T-cell (primary cell): ENCODE results near the gene NDUFV3. TPM values are rescaled to one million over a fixed set of nuclear protein-coding genes. Genes with fewer than 3 reads are reported as not detected.
"Not testable (repeated sequence)": the region's sequence is repeated elsewhere in the genome, so short reads cannot be mapped to it uniquely, and the experiment has no call there.

Experiments used
- ATAC-seq, 4 experiments: fragments of 200-7000 bp in 3 of 4; fragments of 150-1000 bp in 1 of 4; cut with Tn5 transposase; replicated peaks in 1 of 4; 1 replicate in 3 of 4; 2 replicates in 1 of 4; pipeline ENCODE4 v1.10.0; 2021; ENCODE audit warnings: moderate library complexity in 3 of 4, mild to moderate bottlenecking in 2 of 4, moderate number of reproducible peaks in 1 of 4
- CTCF ChIA-PET, 2 donors: fragments of 300-600 bp; sonication (Branson Sonifier 250); formaldehyde crosslinking; loops; one replicate each; lab custom pipeline; 2022; ENCODE audit warnings: antibody characterized with exemption in 2 of 2; lab: Charles Lee
- POLR2A ChIA-PET, 2 donors: fragments of 300-600 bp; sonication (Branson Sonifier 250); formaldehyde crosslinking; loops; one replicate each; lab custom pipeline; 2022; ENCODE audit warnings: antibody characterized with exemption in 2 of 2; lab: Charles Lee
- DNase-seq, 35 experiments: peaks; one replicate each; pipeline versions ENCODE4 v3.0.0 to v3.0.0-alpha.2; 2013 to 2023
- H3K27ac ChIP-seq: one replicate; pipeline ENCODE4 v1.5.1; 2013; ENCODE audit warnings: low read length
- H3K27me3 ChIP-seq, 2 experiments: replicated peaks in 1 of 2; 1 replicate in 1 of 2; 2 replicates in 1 of 2; pipeline versions ENCODE4 v1.6.1 to v1.7.0; 2013; ENCODE audit warnings: low read length in 1 of 2, mixed read lengths in 1 of 2; ENCODE audit not compliant: control insufficient read depth in 2 of 2, insufficient read depth in 2 of 2; ENCODE audit errors: extremely low read depth in 1 of 2
- H3K36me3 ChIP-seq, 2 donors: 1 replicate in 1 of 2; 2 replicates in 1 of 2; pipeline versions ENCODE4 v1.6.1 to v1.7.0; 2013; ENCODE audit warnings: low read length in 1 of 2; ENCODE audit not compliant: control insufficient read depth in 2 of 2, insufficient read depth in 1 of 2; ENCODE audit errors: extremely low read depth in 1 of 2
- H3K4me1 ChIP-seq, 2 experiments: 1 replicate in 1 of 2; 2 replicates in 1 of 2; pipeline versions ENCODE4 v1.6.1 to v1.7.0; 2013; ENCODE audit warnings: low read length in 2 of 2, mixed read lengths in 1 of 2; ENCODE audit not compliant: insufficient read depth in 2 of 2, control insufficient read depth in 1 of 2; ENCODE audit errors: extremely low read depth in 1 of 2
- H3K4me3 ChIP-seq, 2 donors: 1 replicate in 1 of 2; 2 replicates in 1 of 2; pipeline versions ENCODE4 v1.5.1 to v1.7.0; 2013; ENCODE audit warnings: mild to moderate bottlenecking in 2 of 2, low read length in 1 of 2, moderate library complexity in 1 of 2; ENCODE audit not compliant: control insufficient read depth in 1 of 2; ENCODE audit errors: extremely low read depth in 1 of 2
- H3K9me3 ChIP-seq: 2 replicates; pipeline ENCODE4 v1.7.0; 2013
- H3K27ac Mint-ChIP-seq, 2 donors: one replicate each; pipeline ENCODE4 v1.8.0; 2020 to 2021; ENCODE audit warnings: mild to moderate bottlenecking in 2 of 2, mixed read lengths in 2 of 2
- H3K27me3 Mint-ChIP-seq, 2 donors: one replicate each; pipeline ENCODE4 v1.8.0; 2021 to 2022; ENCODE audit warnings: mixed read lengths in 2 of 2
- H3K36me3 Mint-ChIP-seq: one replicate; pipeline ENCODE4 v1.8.0; 2021; ENCODE audit warnings: mixed read lengths
- H3K4me1 Mint-ChIP-seq, 3 donors: one replicate each; pipeline ENCODE4 v1.8.0; 2020 to 2022; ENCODE audit warnings: mixed read lengths in 3 of 3, mild to moderate bottlenecking in 1 of 3
- H3K4me3 Mint-ChIP-seq, 3 donors: one replicate each; pipeline ENCODE4 v1.8.0; 2020 to 2022; ENCODE audit warnings: mild to moderate bottlenecking in 3 of 3, mixed read lengths in 3 of 3, moderate library complexity in 3 of 3
- H3K9me3 Mint-ChIP-seq, 3 donors: one replicate each; pipeline ENCODE4 v1.8.0; 2020 to 2022; ENCODE audit warnings: mixed read lengths in 3 of 3
- WGBS: methylation state at CpG from one replicate; pipeline ENCODE4 v1.1.5; 2013; ENCODE audit warnings: missing lambda C conversion rate; ENCODE audit not compliant: insufficient coverage; 5-methylcytosine and 5-hydroxymethylcytosine counted together
- total RNA-seq, 35 experiments: library from RNA in 6 of 35; stranded (reverse) in 6 of 35; fragments of 120-200 nt in 1 of 35; gene quantifications; one replicate each; pipeline versions ENCODE4 v1.2.1 to v1.2.4 and lab custom pipeline; 2013 to 2026

The NDUFV3 gene
- total RNA-seq, 5 donors from 2014 or later (not counting 1 experiment from before 2014, with no cell fraction given): 21.3 to 32.0 (median 28.5) TPM

DNA sequence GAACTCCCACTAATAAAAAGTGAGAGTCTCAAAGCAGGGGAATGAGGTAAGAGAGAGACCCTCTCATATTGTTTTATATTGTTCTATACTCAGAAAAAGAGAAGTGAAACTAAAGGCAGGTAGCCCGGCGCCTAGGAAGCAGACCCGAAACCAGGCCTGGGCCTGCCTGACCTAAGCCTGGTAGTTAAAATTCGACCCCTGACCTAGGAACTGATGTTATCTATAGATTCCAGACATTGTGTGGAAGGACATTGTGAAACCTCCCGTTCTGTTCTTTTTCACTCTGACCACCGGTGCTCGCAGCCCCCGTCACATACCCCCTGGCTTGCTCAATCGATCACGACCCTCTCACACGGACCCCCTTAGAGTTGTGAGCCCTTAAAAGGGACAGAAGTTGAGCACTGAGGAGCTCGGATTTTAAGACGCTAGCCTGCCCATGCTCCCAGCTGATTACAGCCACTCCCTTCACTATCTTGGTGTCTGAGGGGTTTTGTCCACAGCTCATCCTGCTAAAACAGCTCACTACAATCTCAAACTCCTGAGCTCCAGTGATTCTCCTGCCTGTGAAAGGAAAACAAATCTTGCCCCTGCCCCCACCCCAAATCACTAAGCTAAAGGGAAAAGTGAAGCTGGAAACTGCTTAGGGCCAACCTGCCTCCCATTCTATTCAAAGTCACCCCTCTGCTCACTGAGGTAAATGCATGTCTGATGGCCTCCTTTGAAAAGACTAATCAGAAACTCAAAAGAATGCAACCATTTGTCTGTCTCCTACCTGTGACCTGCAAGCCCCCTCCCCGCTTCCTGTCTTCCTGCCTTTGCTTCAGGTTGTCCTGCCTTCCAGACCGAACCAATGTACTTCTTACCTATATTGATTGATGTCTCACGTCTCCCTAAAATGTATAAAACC is 44.2 kb downstream of the NDUFV3 start:
- not testable (repeated sequence) for H3K36me3 Mint-ChIP-seq, H3K4me1 Mint-ChIP-seq

DNA sequence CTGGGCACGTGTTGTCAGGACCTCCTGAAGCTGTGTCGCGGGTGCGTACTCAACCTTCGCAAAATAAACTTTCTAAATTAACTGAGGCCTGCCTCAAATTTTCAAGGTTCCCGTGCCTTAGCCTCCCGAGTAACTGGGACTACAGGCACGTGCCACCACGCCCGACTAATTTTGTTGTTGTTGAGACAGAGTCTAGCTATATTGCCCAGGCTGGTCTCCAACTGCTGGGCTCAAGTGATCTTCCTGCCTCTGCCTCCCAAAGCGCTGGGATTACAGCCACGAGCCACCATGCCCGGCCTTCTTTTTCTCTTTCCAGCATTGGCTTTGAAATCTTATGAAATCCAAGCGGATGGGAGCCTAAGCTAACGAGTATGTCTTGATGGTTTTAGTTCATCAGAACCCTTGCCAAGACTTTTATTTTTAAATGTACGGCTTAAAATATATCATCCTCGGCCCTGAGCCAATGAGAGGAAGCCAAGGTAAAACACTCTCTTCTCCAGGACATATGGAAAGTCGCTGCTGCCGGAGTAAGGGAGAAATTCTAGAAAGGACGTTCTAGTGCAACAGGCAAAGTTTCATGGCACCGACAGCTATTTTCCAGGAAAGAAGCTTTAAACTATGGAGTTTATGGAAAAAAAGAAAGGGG is 45.0 kb downstream of the NDUFV3 start:
- no peaks in the 10 kb centered on the region for H3K9me3 Mint-ChIP-seq

More for the DNA sequence above, 44.2 kb downstream of the NDUFV3 start:
- H3K9me3 Mint-ChIP-seq, H3K27me3 Mint-ChIP-seq, H3K36me3 ChIP-seq, POLR2A ChIA-PET, H3K4me1 ChIP-seq, H3K27me3 ChIP-seq, H3K27ac ChIP-seq, H3K4me3 ChIP-seq, H3K27ac Mint-ChIP-seq, H3K4me3 Mint-ChIP-seq, ATAC-seq, DNase-seq, H3K9me3 ChIP-seq: not testable (repeated sequence)
- CTCF ChIA-PET: interaction anchor here in 1 of 2 donors (0.6 kb wide), 1 partner anchor 708 kb away, joined by 3 read pairs; no protein-coding TSS in a partner anchor
- WGBS: 40% methylated on average over 1 of the region's 16 CpGs

DNA sequence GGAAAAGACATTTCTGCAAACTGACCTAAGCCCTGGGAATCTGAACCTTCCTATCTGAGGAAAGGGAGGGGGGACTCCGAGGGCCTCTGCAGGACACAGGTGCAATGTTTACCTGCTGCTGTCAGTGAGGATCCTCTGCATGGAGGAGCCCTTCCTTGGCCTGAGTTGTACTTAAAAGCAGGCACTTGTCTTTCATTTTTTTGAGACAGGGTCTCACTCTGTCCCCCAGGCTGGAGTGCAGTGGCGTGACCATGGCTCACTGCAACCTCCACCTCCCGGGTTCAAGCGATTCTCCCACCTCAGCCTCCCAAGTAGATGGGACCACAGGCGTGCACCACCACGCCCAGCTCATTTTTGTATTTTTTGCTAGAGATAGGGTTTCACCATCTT is 45.5 kb downstream of the NDUFV3 start:
- ATAC-seq, CTCF ChIA-PET, H3K4me3 ChIP-seq, H3K27ac ChIP-seq, H3K27ac Mint-ChIP-seq, H3K36me3 ChIP-seq, H3K4me3 Mint-ChIP-seq, H3K27me3 ChIP-seq, H3K9me3 Mint-ChIP-seq, H3K27me3 Mint-ChIP-seq, H3K36me3 Mint-ChIP-seq, H3K4me1 Mint-ChIP-seq, H3K9me3 ChIP-seq, DNase-seq, POLR2A ChIA-PET, H3K4me1 ChIP-seq: not testable (repeated sequence)
- WGBS: 83% methylated on average over 1 of the region's 6 CpGs

More for the DNA sequence above, 45.0 kb downstream of the NDUFV3 start:
- no peak overlapping the region for H3K4me3 Mint-ChIP-seq
- H3K4me1 ChIP-seq: no peaks in the 10 kb centered on the region
- ATAC-seq (no peak), DNase-seq (no peak)
- no peaks in the 10 kb centered on the region for H3K36me3 Mint-ChIP-seq
- H3K36me3 ChIP-seq: no peaks in the 10 kb centered on the region
- H3K27me3 Mint-ChIP-seq: no peaks in the 10 kb centered on the region
- H3K4me1 Mint-ChIP-seq: peaks cover 0 to 2% (median 0%) of the 10 kb centered on the region in 3 donors
- no peak overlapping the region for H3K4me3 ChIP-seq
- WGBS: 95% methylated on average over 11 of the region's 21 CpGs
- POLR2A ChIA-PET: no interaction called here
- H3K27ac ChIP-seq: no peak overlapping the region
- CTCF ChIA-PET: interaction anchor here in 1 of 2 donors (0.6 kb wide), 1 partner anchor 708 kb away, joined by 3 read pairs; no protein-coding TSS in a partner anchor
- no peaks in the 10 kb centered on the region for H3K9me3 ChIP-seq
- no peak overlapping the region for H3K27ac Mint-ChIP-seq
- no peaks in the 10 kb centered on the region for H3K27me3 ChIP-seq

DNA sequence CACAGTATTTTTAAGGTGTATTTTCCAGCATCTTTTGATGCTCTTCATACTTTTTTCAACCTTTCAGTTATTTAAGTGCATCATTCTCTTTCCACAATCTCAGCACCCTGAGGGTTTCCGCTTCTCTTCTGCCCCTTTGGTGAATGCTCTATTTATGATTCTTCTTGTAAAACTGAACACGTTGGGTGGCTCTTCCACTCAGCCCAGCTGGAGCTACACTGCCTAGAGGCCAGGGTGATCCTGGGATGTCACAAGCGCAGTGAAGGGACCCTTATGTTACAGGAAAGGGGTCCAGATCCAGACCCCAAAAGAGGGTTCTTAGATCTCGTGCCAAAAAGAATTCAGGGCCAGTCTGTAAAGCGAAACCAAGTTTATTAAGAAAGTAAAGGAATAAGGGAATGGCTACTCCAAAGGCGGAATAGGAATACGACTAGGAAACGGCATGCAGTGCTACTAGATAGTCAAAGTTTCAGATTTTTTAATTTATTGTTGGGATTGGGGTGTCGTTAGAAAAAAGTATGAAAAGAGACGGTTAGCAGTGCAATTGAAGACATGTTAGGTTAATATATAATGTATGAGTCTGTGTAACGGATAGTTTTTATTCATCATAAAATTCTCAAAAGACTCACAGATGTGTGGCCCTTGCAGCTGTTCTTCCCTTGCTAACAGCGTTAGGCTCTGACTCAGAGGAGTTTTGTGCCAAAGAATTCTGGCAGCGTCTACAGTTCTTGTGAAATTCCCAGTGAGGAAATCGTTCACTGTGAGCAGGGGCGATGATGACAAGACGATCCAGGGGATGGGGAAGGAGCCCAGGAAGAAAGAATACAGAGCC is 46.7 kb downstream of the NDUFV3 start:
- H3K4me3 Mint-ChIP-seq: no peak overlapping the region
- H3K4me1 Mint-ChIP-seq: peaks cover 0 to 2% (median 0%) of the 10 kb centered on the region in 3 donors
- no peaks in the 10 kb centered on the region for H3K9me3 Mint-ChIP-seq
- ChIA-PET CTCF (no interaction called here), POLR2A (no interaction called here)
- DNase-seq: no peak
- Histone ChIP-seq H3K4me3 (no peak overlapping the region), H3K27ac (no peak overlapping the region), H3K27me3 (no peaks in the 10 kb centered on the region), H3K9me3 (no peaks in the 10 kb centered on the region), H3K36me3 (no peaks in the 10 kb centered on the region), H3K4me1 (no peaks in the 10 kb centered on the region)
- ATAC-seq: no peak
- 90% methylated on average over 9 of the region's 16 CpGs for WGBS
- H3K27ac Mint-ChIP-seq: no peak overlapping the region
- H3K36me3 Mint-ChIP-seq: no peaks in the 10 kb centered on the region
- no peaks in the 10 kb centered on the region for H3K27me3 Mint-ChIP-seq

- CTCF ChIA-PET: no interaction called here
Measured at GRCh38 chr21:42941696-42942085, 48.6 kb downstream of the NDUFV3 start.

GRCh38 chr21:42942244-42942643 is 49.1 kb downstream of the NDUFV3 start:
- no peaks in the 10 kb centered on the region for H3K4me1 Mint-ChIP-seq

More at GRCh38 chr21:42941696-42942085, 48.6 kb downstream of the NDUFV3 start:
- no peak overlapping the region for H3K27ac ChIP-seq
- Mint-ChIP-seq H3K4me3 (no peak overlapping the region), H3K9me3 (no peaks in the 10 kb centered on the region), H3K27ac (no peak overlapping the region), H3K36me3 (no peaks in the 10 kb centered on the region), H3K27me3 (no peaks in the 10 kb centered on the region), H3K4me1 (peaks cover 0 to 2% (median 0%) of the 10 kb centered on the region in 3 donors)
- H3K4me1 ChIP-seq: no peaks in the 10 kb centered on the region
- DNase-seq (no peak), ATAC-seq (no peak)
- POLR2A ChIA-PET: no interaction called here
- H3K36me3 ChIP-seq: no peaks in the 10 kb centered on the region
- no peaks in the 10 kb centered on the region for H3K27me3 ChIP-seq
- no peaks in the 10 kb centered on the region for H3K9me3 ChIP-seq
- 100% methylated on average over 1 of the region's 6 CpGs for WGBS
- no peak overlapping the region for H3K4me3 ChIP-seq

More at GRCh38 chr21:42942244-42942643, 49.1 kb downstream of the NDUFV3 start:
- no peak overlapping the region for H3K4me3 ChIP-seq
- ChIA-PET CTCF (no interaction called here), POLR2A (no interaction called here)
- no peak overlapping the region for H3K27ac ChIP-seq
- ATAC-seq: no peak
- Mint-ChIP-seq H3K4me3 (no peak overlapping the region), H3K36me3 (no peaks in the 10 kb centered on the region), H3K27ac (no peak overlapping the region), H3K9me3 (no peaks in the 10 kb centered on the region), H3K27me3 (no peaks in the 10 kb centered on the region)
- H3K36me3 ChIP-seq: no peaks in the 10 kb centered on the region
- H3K27me3 ChIP-seq: no peaks in the 10 kb centered on the region
- no peaks in the 10 kb centered on the region for H3K9me3 ChIP-seq
- DNase-seq: no peak
- H3K4me1 ChIP-seq: no peaks in the 10 kb centered on the region
- 60% methylated on average over 6 of the region's 6 CpGs for WGBS
